Fibroblast of mammary gland (primary cell): ENCODE measurements around the gene RNF19B.

Experiments used
- DNase-seq: peaks from one replicate; pipeline ENCODE4 v3.0.0-alpha.2; 2010; ENCODE audit warnings: low read depth
- H3K4me3 ChIP-seq: 2 replicates; pipeline ENCODE4 v1.5.1; 2011; ENCODE audit warnings: low read depth, mild to moderate bottlenecking, low read length, moderate library complexity; ENCODE audit not compliant: control insufficient read depth
- CTCF ChIP-seq: conservative IDR thresholded peaks from 2 replicates; pipeline ENCODE4 v1.5.1; 2011; ENCODE audit warnings: low read depth, low read length, inconsistent platforms; ENCODE audit not compliant: control insufficient read depth, insufficient read depth

RNF19B gene

GRCh38 chr1:32893198-32894018, 71.2 kb downstream of the RNF19B start:
- peak overlapping the region; percentile 43 for H3K4me3 ChIP-seq
- no peak for TF ChIP-seq CTCF
- DNase-seq: peak; percentile 14

GRCh38 chr1:32892368-32893197, 72.0 kb downstream of the RNF19B start:
- H3K4me3 ChIP-seq: peak overlapping the region; percentile 43
- no peak for TF ChIP-seq CTCF
- peak; percentile 25 for DNase-seq

- H3K4me3 ChIP-seq: no peak overlapping the region
- no peak for DNase-seq
- no peak for TF ChIP-seq CTCF
Measured at GRCh38 chr1:32891630-32892029, 73.0 kb downstream of the RNF19B start.

- DNase-seq: no peak
- no peak for TF ChIP-seq CTCF
- H3K4me3 ChIP-seq: no peak overlapping the region
Measured at GRCh38 chr1:32891241-32891570, 73.4 kb downstream of the RNF19B start.

- TF ChIP-seq CTCF: no peak
Measured at GRCh38 chr1:32890516-32891240, 73.9 kb downstream of the RNF19B start.

GRCh38 chr1:32889731-32890278, 74.8 kb downstream of the RNF19B start:
- no peak for DNase-seq
- no peak for TF ChIP-seq CTCF
- no peak overlapping the region for H3K4me3 ChIP-seq

More at GRCh38 chr1:32890516-32891240, 73.9 kb downstream of the RNF19B start:
- no peak overlapping the region for H3K4me3 ChIP-seq
- no peak for DNase-seq
